CD14-positive monocyte (primary cell): ENCODE data around the gene BCAS1. TPM values are rescaled to one million over a fixed set of nuclear protein-coding genes. Genes with fewer than 3 reads are reported as not detected.

Experiments used
- DNase-seq, 3 donors: peaks; one replicate each; pipeline ENCODE4 v3.0.0-alpha.2; 2011 to 2022
- H2AFZ ChIP-seq: 2 replicates; pipeline ENCODE4 v1.6.0; 2012; ENCODE audit warnings: mild to moderate bottlenecking, low read depth, low read length, inconsistent platforms; ENCODE audit not compliant: insufficient read depth, poor library complexity, severe bottlenecking
- H3K27ac ChIP-seq, 2 donors: 1 replicate in 1 of 2; 2 replicates in 1 of 2; pipeline ENCODE4 v1.5.1; 2012 to 2013; ENCODE audit warnings: low read length in 2 of 2, control low read depth in 1 of 2, inconsistent platforms in 1 of 2, low read depth in 1 of 2, mild to moderate bottlenecking in 1 of 2
- H3K27me3 ChIP-seq, 2 donors: one replicate each; pipeline versions ENCODE4 v1.6.0 to v1.6.1; 2011 to 2013; ENCODE audit warnings: low read length in 2 of 2; ENCODE audit not compliant: control insufficient read depth in 2 of 2, insufficient read depth in 2 of 2
- H3K36me3 ChIP-seq, 2 donors: replicated peaks in 1 of 2; 1 replicate in 1 of 2; 2 replicates in 1 of 2; pipeline versions ENCODE4 v1.5.1 to v1.6.1; 2012 to 2013; ENCODE audit warnings: low read length in 2 of 2, control low read depth in 1 of 2, inconsistent platforms in 1 of 2, mild to moderate bottlenecking in 1 of 2; ENCODE audit not compliant: insufficient read depth in 2 of 2, control insufficient read depth in 1 of 2
- H3K4me1 ChIP-seq, 2 donors: 1 replicate in 1 of 2; 2 replicates in 1 of 2; pipeline versions ENCODE4 v1.5.1 to v1.6.1; 2012 to 2013; ENCODE audit warnings: low read length in 2 of 2, control low read depth in 1 of 2, inconsistent platforms in 1 of 2, mild to moderate bottlenecking in 1 of 2, moderate library complexity in 1 of 2; ENCODE audit not compliant: insufficient read depth in 2 of 2, control insufficient read depth in 1 of 2
- H3K4me2 ChIP-seq: replicated peaks from 2 replicates; pipeline ENCODE3; 2012; ENCODE audit warnings: low read length, moderate library complexity, mild to moderate bottlenecking; ENCODE audit not compliant: poor library complexity, severe bottlenecking; ENCODE audit errors: extremely low read depth
- H3K4me3 ChIP-seq, 3 experiments: fragments of 200-600 bp in 1 of 3; sonication (generic) in 1 of 3; replicated peaks in 1 of 3; 1 replicate in 2 of 3; 2 replicates in 1 of 3; pipeline ENCODE4 v1.5.1; 2011 to 2013; ENCODE audit warnings: low read length in 3 of 3, mild to moderate bottlenecking in 3 of 3, control low read depth in 2 of 3, low read depth in 2 of 3, inconsistent platforms in 1 of 3, moderate library complexity in 1 of 3
- H3K79me2 ChIP-seq: 2 replicates; pipeline ENCODE4 v1.6.0; 2012; ENCODE audit warnings: mild to moderate bottlenecking, control low read depth, inconsistent platforms, low read length, moderate library complexity; ENCODE audit not compliant: insufficient read depth
- H3K9ac ChIP-seq: 2 replicates; pipeline ENCODE4 v1.6.0; 2017; ENCODE audit warnings: low read length, mild to moderate bottlenecking; ENCODE audit not compliant: insufficient read depth, poor library complexity, severe bottlenecking
- H3K9me3 ChIP-seq, 2 donors: replicated peaks in 1 of 2; 1 replicate in 1 of 2; 2 replicates in 1 of 2; pipeline versions ENCODE4 v1.5.1 to v1.6.1; 2012 to 2013; ENCODE audit warnings: low read length in 2 of 2, control low read depth in 1 of 2; ENCODE audit not compliant: control insufficient read depth in 1 of 2, insufficient read depth in 1 of 2
- H4K20me1 ChIP-seq: 2 replicates; pipeline ENCODE4 v1.6.0; 2012; ENCODE audit warnings: mild to moderate bottlenecking, low read length, control low read depth, moderate library complexity; ENCODE audit not compliant: insufficient read depth
- H3K27ac Mint-ChIP-seq, 7 donors: one replicate each; pipeline ENCODE4 v1.8.0; 2020; ENCODE audit warnings: mild to moderate bottlenecking in 7 of 7, mixed read lengths in 7 of 7, moderate library complexity in 6 of 7, inconsistent platforms in 2 of 7
- H3K27me3 Mint-ChIP-seq, 3 donors: one replicate each; pipeline ENCODE4 v1.8.0; 2021 to 2022; ENCODE audit warnings: low read depth in 3 of 3, mild to moderate bottlenecking in 3 of 3, mixed read lengths in 3 of 3, moderate library complexity in 3 of 3, inconsistent platforms in 1 of 3
- H3K36me3 Mint-ChIP-seq, 2 donors: one replicate each; pipeline ENCODE4 v1.8.0; 2020; ENCODE audit warnings: mixed read lengths in 2 of 2, inconsistent platforms in 1 of 2, mild to moderate bottlenecking in 1 of 2
- H3K4me1 Mint-ChIP-seq: one replicate; pipeline ENCODE4 v1.8.0; 2020; ENCODE audit warnings: mild to moderate bottlenecking, mixed read lengths
- H3K4me3 Mint-ChIP-seq, 2 donors: one replicate each; pipeline ENCODE4 v1.8.0; 2020; ENCODE audit warnings: mild to moderate bottlenecking in 2 of 2, mixed read lengths in 2 of 2, moderate library complexity in 1 of 2
- H3K9me3 Mint-ChIP-seq, 7 donors: one replicate each; pipeline ENCODE4 v1.8.0; 2020 to 2022; ENCODE audit warnings: mixed read lengths in 7 of 7, mild to moderate bottlenecking in 6 of 7, moderate library complexity in 6 of 7, inconsistent platforms in 2 of 7
- CTCF ChIP-seq: fragments of 200-600 bp; IDR thresholded peaks from one replicate; pipeline ENCODE4 v1.8.0; 2022; ENCODE audit warnings: antibody characterized with exemption, mild to moderate bottlenecking
- WGBS: methylation state at CpG from one replicate; pipeline ENCODE4 v1.1.5; 2013; ENCODE audit warnings: missing lambda C conversion rate; ENCODE audit not compliant: insufficient coverage; 5-methylcytosine and 5-hydroxymethylcytosine counted together
- intact Hi-C, 2 donors: fragments of 100-400 bp; cut with micrococcal nuclease; formaldehyde crosslinking; loops; one replicate each; pipeline versions ENCODE4 v1.15.0 to v1.15.1; 2023
- polyA plus RNA-seq, 3 donors: library from polyadenylated mRNA; depleted of rRNA in 1 of 3; unstranded in 2 of 3; stranded (reverse) in 1 of 3; fragments of 300-500 nt in 2 of 3; fragments of >200 nt in 1 of 3; fragmentation: Illumina TruSeq in 2 of 3; gene quantifications; 1 replicate in 2 of 3; 2 replicates in 1 of 3; pipeline ENCODE4 v1.2.3, GENCODE V29; 2012 to 2021

The BCAS1 gene
- polyA plus RNA-seq, 3 donors = 0.01 to 0.02 TPM; not detected in 1

DNA sequence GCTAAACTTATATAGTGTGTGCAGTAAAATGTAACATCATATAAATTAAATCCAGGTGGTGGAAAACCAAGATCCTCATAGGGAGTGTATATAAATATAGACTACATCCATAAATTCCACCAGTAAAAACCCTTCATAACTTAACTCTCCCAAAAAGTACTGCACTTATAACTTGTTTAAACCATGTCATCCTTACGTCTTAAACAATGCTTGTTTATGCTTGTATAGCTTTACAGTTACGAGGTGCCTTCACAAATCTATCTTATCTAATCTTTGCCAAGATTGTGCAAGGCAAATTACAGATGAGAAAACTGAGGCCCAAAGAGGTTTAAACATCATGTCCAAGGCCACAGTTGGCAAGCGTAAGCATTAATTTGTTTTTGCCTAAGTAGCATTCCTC is 71.3 kb downstream of the BCAS1 start:
- 100% methylated on average over 2 of the region's 3 CpGs for WGBS

GRCh38 chr20:53996584-53997486 is 73.6 kb downstream of the BCAS1 start:
- Mint-ChIP-seq H3K9me3 (peaks cover 14 to 27% (median 18%) of the 10 kb centered on the region in 7 donors), H3K4me3 (no peak overlapping the region), H3K27ac (no peak overlapping the region), H3K4me1 (no peaks in the 10 kb centered on the region), H3K27me3 (peaks cover 4 to 14% (median 7%) of the 10 kb centered on the region in 3 donors), H3K36me3 (no peaks in the 10 kb centered on the region)
- 90% methylated on average over 7 of the region's 10 CpGs for WGBS
- Histone ChIP-seq H3K9me3 (peaks cover 16 to 18% of the 10 kb centered on the region in 2 donors), H3K4me2 (no peak overlapping the region), H4K20me1 (no peaks in the 10 kb centered on the region), H3K27ac (no peak overlapping the region), H2AFZ (no peak overlapping the region), H3K36me3 (no peaks in the 10 kb centered on the region), H3K27me3 (peaks cover 2 to 4% of the 10 kb centered on the region in 2 donors), H3K9ac (no peak overlapping the region), H3K79me2 (no peaks in the 10 kb centered on the region), H3K4me1 (no peaks in the 10 kb centered on the region), H3K4me3 (no peak overlapping the region)
- TF ChIP-seq CTCF = no peak
- intact Hi-C loops = no loop called here
- DNase-seq = no peak

More for the DNA sequence above, 71.3 kb downstream of the BCAS1 start:
- no peak overlapping the region for H3K27ac ChIP-seq
- DNase-seq = no peak
- no peaks in the 10 kb centered on the region for H3K4me1 Mint-ChIP-seq
- TF ChIP-seq CTCF = no peak
- no peaks in the 10 kb centered on the region for H3K4me1 ChIP-seq
- no peaks in the 10 kb centered on the region for H4K20me1 ChIP-seq
- peaks cover 19 to 22% of the 10 kb centered on the region in 2 donors for H3K9me3 ChIP-seq
- no peaks in the 10 kb centered on the region for H3K36me3 ChIP-seq
- H3K4me2 ChIP-seq = no peak overlapping the region
- no peak overlapping the region for H3K4me3 Mint-ChIP-seq
- no peak overlapping the region for H3K4me3 ChIP-seq
- no peaks in the 10 kb centered on the region for H3K36me3 Mint-ChIP-seq
- H3K27me3 Mint-ChIP-seq = peaks cover 5 to 12% (median 9%) of the 10 kb centered on the region in 3 donors
- H3K27ac Mint-ChIP-seq = no peak overlapping the region
- intact Hi-C loops = no loop called here
- H2AFZ ChIP-seq = no peak overlapping the region
- peaks cover 0 to 4% of the 10 kb centered on the region in 2 donors for H3K27me3 ChIP-seq
- H3K9me3 Mint-ChIP-seq = peaks cover 17 to 36% (median 22%) of the 10 kb centered on the region in 7 donors
- no peak overlapping the region for H3K9ac ChIP-seq
- no peaks in the 10 kb centered on the region for H3K79me2 ChIP-seq
